Neural progenitor cell (in vitro differentiated cells): ENCODE results near the gene C1RL. TPM values are rescaled to one million over a fixed set of nuclear protein-coding genes. Genes with fewer than 3 reads are reported as not detected.

ENCODE experiments used
- DNase-seq: peaks from one replicate; pipeline ENCODE4 v3.0.0-alpha.2; 2016; ENCODE audit warnings: low spot score
- H2AFZ ChIP-seq: fragments of 200-600 bp; sonication (generic); replicated peaks from 2 replicates; pipeline ENCODE4 v1.6.1; 2016; ENCODE audit warnings: antibody characterized with exemption
- H3F3A ChIP-seq: fragments of 200-600 bp; sonication (generic); 2 replicates; pipeline ENCODE4 v1.6.1; 2016; ENCODE audit warnings: antibody characterized with exemption, low read depth
- H3K27ac ChIP-seq: fragments of 200-600 bp; sonication (generic); 2 replicates; pipeline ENCODE4 v1.5.1; 2016; ENCODE audit warnings: mild to moderate bottlenecking
- H3K27me3 ChIP-seq: fragments of 200-600 bp; sonication (generic); 2 replicates; pipeline ENCODE4 v1.6.1; 2016; ENCODE audit warnings: mild to moderate bottlenecking, moderate library complexity
- H3K36me3 ChIP-seq: fragments of 200-600 bp; sonication (generic); 2 replicates; pipeline ENCODE4 v1.5.1; 2016
- H3K4me1 ChIP-seq: fragments of 200-600 bp; sonication (generic); 2 replicates; pipeline ENCODE4 v1.6.1; 2016; ENCODE audit warnings: mixed run types
- H3K4me2 ChIP-seq: fragments of 200-600 bp; sonication (generic); 2 replicates; pipeline ENCODE4 v1.6.1; 2016
- H3K4me3 ChIP-seq: fragments of 200-600 bp; sonication (generic); 2 replicates; pipeline ENCODE4 v1.5.1; 2016
- H3K79me2 ChIP-seq: fragments of 200-600 bp; sonication (generic); 2 replicates; pipeline ENCODE4 v1.6.1; 2016; ENCODE audit warnings: low read depth
- H3K9ac ChIP-seq: fragments of 200-600 bp; sonication (generic); 2 replicates; pipeline ENCODE4 v1.6.1; 2016
- H3K9me3 ChIP-seq: fragments of 200-600 bp; sonication (generic); 2 replicates; pipeline ENCODE4 v1.5.1; 2016; ENCODE audit warnings: low read depth
- H4K20me1 ChIP-seq: fragments of 200-600 bp; sonication (generic); 2 replicates; pipeline ENCODE4 v1.6.1; 2016; ENCODE audit warnings: low read depth
- H3K27ac Mint-ChIP-seq: 3 replicates; pipeline ENCODE4 v1.8.0; 2021; ENCODE audit warnings: mixed read lengths
- H3K27me3 Mint-ChIP-seq: 2 replicates; pipeline ENCODE4 v1.8.0; 2022; ENCODE audit warnings: low read depth, mild to moderate bottlenecking, inconsistent platforms, moderate library complexity, mixed read lengths; ENCODE audit not compliant: insufficient read depth
- H3K36me3 Mint-ChIP-seq: 3 replicates; pipeline ENCODE4 v1.8.0; 2021; ENCODE audit warnings: mixed read lengths
- H3K4me1 Mint-ChIP-seq: 3 replicates; pipeline ENCODE4 v1.8.0; 2021; ENCODE audit warnings: mixed read lengths
- H3K4me3 Mint-ChIP-seq: 3 replicates; pipeline ENCODE4 v1.8.0; 2021; ENCODE audit warnings: mild to moderate bottlenecking, moderate library complexity, mixed read lengths
- H3K9me3 Mint-ChIP-seq: 3 replicates; pipeline ENCODE4 v1.8.0; 2020; ENCODE audit warnings: mixed read lengths
- EZH2 ChIP-seq: fragments of 200-600 bp; sonication (generic); IDR thresholded peaks from 2 replicates; pipeline ENCODE4 v1.6.1; 2017; ENCODE audit warnings: antibody characterized with exemption, mild to moderate bottlenecking, moderate library complexity
- EZH2phosphoT487 ChIP-seq: fragments of 200-600 bp; sonication (generic); IDR thresholded peaks from 2 replicates; pipeline ENCODE4 v1.6.1; 2017; ENCODE audit warnings: antibody characterized with exemption
- total RNA-seq: library from RNA; depleted of rRNA; stranded (reverse); fragments of >200 nt; gene quantifications from 2 replicates; pipeline ENCODE4 v1.2.3, GENCODE V29; 2015; ENCODE audit warnings: low replicate concordance
- TF ChIP-seq, protein P1 (sequence below): fragments of 200-600 bp; sonication (generic); IDR thresholded peaks from 2 replicates; pipeline ENCODE4 v1.5.1; 2017; ENCODE audit warnings: antibody characterized with exemption, mild to moderate bottlenecking

Gene C1RL
- total RNA-seq, 1 donor from 2014 or later, result 32.2 TPM

DNA sequence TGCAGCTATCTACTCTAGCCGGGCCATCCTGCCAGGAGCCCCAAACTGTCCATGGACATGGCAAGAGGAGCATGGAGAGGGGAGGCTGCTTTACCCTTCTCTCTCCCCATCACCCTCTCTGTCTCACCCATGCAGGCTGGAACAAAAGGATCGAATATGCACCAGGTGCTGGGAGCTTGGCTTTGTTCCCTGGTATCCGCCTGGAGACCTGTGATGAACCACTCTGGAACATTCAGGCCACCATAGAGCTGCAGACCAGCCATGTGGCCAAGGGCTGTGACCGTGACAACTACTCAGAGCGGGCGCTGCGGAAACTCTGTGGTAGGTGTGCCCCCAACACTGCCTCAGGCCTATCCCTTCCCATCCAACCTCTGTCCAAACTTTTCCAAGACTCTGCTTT, 27.1 kb upstream of the C1RL start:
- no peak for DNase-seq
- H3K27me3 ChIP-seq, result peaks cover 6% of the 10 kb centered on the region
- no peak overlapping the region for H3K4me3 ChIP-seq

DNA sequence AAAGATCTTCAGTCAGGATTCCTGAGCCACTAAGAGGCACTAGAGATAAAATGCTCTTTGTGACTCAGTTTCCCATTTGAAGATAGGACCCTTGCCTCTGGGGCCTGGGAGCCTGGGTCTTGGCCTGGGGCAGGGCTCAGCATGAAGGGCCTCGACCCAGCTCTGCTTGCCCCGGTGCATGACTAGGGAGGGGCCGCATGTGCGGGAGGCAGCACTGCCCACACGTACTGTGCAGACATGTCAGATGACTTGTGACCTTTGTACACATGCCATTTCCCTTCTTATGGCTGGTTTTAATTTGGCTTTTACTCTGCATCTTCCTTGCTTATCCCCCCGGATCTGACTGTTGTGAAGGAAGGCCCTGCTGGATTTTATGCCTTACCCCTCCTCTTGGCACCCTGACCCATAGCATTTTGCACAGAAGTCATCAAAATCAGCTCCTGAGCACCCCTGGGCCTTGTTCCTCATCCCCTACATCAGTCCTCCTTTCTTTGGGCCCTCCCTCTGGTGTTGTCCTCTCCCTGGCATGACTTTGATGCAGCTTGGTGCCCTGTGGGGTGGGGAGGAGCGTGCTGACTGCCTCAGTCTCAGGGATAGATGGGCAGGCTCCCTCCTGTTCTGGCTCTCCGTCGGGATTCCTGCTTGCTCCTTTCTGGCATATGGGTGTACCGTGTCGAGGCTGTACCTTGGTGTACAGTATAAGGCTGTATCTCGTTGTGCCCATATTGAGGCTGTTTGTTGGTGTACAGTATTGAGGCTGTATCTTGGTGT, 25.6 kb upstream of the C1RL start:
- H3K4me2 ChIP-seq, result no peak overlapping the region
- H3F3A ChIP-seq, result peaks cover 5% of the 10 kb centered on the region
- H3K4me3 Mint-ChIP-seq, result no peak overlapping the region
- H3K36me3 Mint-ChIP-seq, result peaks cover 34% of the 10 kb centered on the region
- peaks cover 6% of the 10 kb centered on the region for H3K4me1 ChIP-seq
- peaks cover 13% of the 10 kb centered on the region for H3K27me3 Mint-ChIP-seq
- no peaks in the 10 kb centered on the region for H3K79me2 ChIP-seq
- H3K9me3 Mint-ChIP-seq, result no peaks in the 10 kb centered on the region
- no peak for DNase-seq
- no peaks in the 10 kb centered on the region for H4K20me1 ChIP-seq
- H3K9me3 ChIP-seq, result no peaks in the 10 kb centered on the region
- H2AFZ ChIP-seq, result no peak overlapping the region
- H3K9ac ChIP-seq, result no peak overlapping the region
- H3K36me3 ChIP-seq, result no peaks in the 10 kb centered on the region
- H3K4me3 ChIP-seq, result no peak overlapping the region
- peaks cover 23% of the 10 kb centered on the region for H3K4me1 Mint-ChIP-seq
- no peak overlapping the region for H3K27ac ChIP-seq
- H3K27me3 ChIP-seq, result peaks cover 8% of the 10 kb centered on the region
- no peak for TF ChIP-seq EZH2phosphoT487
- TF ChIP-seq, protein P1, sequence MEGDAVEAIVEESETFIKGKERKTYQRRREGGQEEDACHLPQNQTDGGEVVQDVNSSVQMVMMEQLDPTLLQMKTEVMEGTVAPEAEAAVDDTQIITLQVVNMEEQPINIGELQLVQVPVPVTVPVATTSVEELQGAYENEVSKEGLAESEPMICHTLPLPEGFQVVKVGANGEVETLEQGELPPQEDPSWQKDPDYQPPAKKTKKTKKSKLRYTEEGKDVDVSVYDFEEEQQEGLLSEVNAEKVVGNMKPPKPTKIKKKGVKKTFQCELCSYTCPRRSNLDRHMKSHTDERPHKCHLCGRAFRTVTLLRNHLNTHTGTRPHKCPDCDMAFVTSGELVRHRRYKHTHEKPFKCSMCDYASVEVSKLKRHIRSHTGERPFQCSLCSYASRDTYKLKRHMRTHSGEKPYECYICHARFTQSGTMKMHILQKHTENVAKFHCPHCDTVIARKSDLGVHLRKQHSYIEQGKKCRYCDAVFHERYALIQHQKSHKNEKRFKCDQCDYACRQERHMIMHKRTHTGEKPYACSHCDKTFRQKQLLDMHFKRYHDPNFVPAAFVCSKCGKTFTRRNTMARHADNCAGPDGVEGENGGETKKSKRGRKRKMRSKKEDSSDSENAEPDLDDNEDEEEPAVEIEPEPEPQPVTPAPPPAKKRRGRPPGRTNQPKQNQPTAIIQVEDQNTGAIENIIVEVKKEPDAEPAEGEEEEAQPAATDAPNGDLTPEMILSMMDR, result no peak
- no peak for TF ChIP-seq EZH2
- H3K27ac Mint-ChIP-seq, result no peak overlapping the region

More for the DNA sequence above, 27.1 kb upstream of the C1RL start:
- Histone ChIP-seq H3K4me2 (no peak overlapping the region), H3K27ac (no peak overlapping the region), H2AFZ (no peak overlapping the region), H3F3A (peaks cover 5% of the 10 kb centered on the region), H3K36me3 (no peaks in the 10 kb centered on the region), H3K79me2 (no peaks in the 10 kb centered on the region), H3K4me1 (peaks cover 4% of the 10 kb centered on the region), H3K9me3 (no peaks in the 10 kb centered on the region), H3K9ac (no peak overlapping the region), H4K20me1 (no peaks in the 10 kb centered on the region)
- TF ChIP-seq, protein P1, result no peak
- TF ChIP-seq EZH2phosphoT487 (no peak), EZH2 (no peak)
- H3K4me3 Mint-ChIP-seq, result no peak overlapping the region
- peaks cover 39% of the 10 kb centered on the region for H3K36me3 Mint-ChIP-seq
- H3K9me3 Mint-ChIP-seq, result no peaks in the 10 kb centered on the region
- H3K27me3 Mint-ChIP-seq, result peaks cover 7% of the 10 kb centered on the region
- no peak overlapping the region for H3K27ac Mint-ChIP-seq
- H3K4me1 Mint-ChIP-seq, result peaks cover 22% of the 10 kb centered on the region

DNA sequence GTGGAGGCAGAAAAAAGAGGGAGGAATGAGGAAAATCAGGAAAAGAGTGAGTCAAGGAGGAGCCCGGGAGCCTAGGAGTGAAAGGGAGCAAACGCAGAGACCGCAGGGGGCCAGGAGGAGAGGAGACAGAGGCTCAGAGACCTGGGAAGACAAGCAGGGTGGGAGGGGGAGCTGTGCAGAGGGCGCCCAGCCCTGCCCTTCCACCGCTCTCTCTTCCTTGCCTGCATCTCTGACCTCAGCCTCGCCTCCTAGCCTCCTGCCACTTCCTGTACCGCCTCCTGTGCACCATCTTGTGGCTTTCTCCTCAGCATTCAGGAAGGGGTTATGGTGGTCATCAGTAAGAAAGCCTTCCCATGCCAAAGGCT, 22.5 kb upstream of the C1RL start:
- H3K9me3 Mint-ChIP-seq, result no peaks in the 10 kb centered on the region
- Histone ChIP-seq H3K27ac (no peak overlapping the region), H3K4me2 (peak overlapping the region; percentile 92), H3K4me1 (peaks cover 9% of the 10 kb centered on the region), H4K20me1 (no peaks in the 10 kb centered on the region), H3K9ac (no peak overlapping the region), H3F3A (peaks cover 5% of the 10 kb centered on the region), H3K4me3 (peak overlapping the region; percentile 95), H3K9me3 (no peaks in the 10 kb centered on the region), H3K79me2 (no peaks in the 10 kb centered on the region), H3K27me3 (peaks cover 26% of the 10 kb centered on the region), H2AFZ (peak overlapping the region; percentile 100), H3K36me3 (no peaks in the 10 kb centered on the region)
- peak overlapping the region; percentile 88 for H3K4me3 Mint-ChIP-seq
- peaks cover 22% of the 10 kb centered on the region for H3K36me3 Mint-ChIP-seq
- peak; percentile 31 for DNase-seq
- H3K4me1 Mint-ChIP-seq, result peaks cover 27% of the 10 kb centered on the region
- H3K27ac Mint-ChIP-seq, result no peak overlapping the region
- TF ChIP-seq, protein P1, result no peak
- TF ChIP-seq EZH2phosphoT487 (no peak), EZH2 (no peak)
- H3K27me3 Mint-ChIP-seq, result peaks cover 16% of the 10 kb centered on the region
